ENCODE measurements around the gene NUP214.

- no peak for TF ChIP-seq CEBPB (IDR thresholded peaks at IDR 0.05; ENCODE audit: low read depth, low read length)
- no peak for TF ChIP-seq CTCF (conservative IDR thresholded peaks at IDR 0.05; ENCODE audit: low read depth, low read length)
- TF ChIP-seq RAD21 (IDR thresholded peaks at IDR 0.05; ENCODE audit: low read length), result no peak
- no peak for TF ChIP-seq USF2 (IDR thresholded peaks at IDR 0.05; ENCODE audit: low read depth, low read length)
- TF ChIP-seq CHD1 (IDR thresholded peaks at IDR 0.05; ENCODE audit: low read depth, low read length), result no peak
- TF ChIP-seq POLR2A (IDR thresholded peaks at IDR 0.05; ENCODE audit: low read depth, low read length), result no peak
- TF ChIP-seq MXI1 (IDR thresholded peaks at IDR 0.05; ENCODE audit: borderline replicate concordance, low read depth, low read length), result no peak
- no peak for TF ChIP-seq RCOR1 (IDR thresholded peaks at IDR 0.05; ENCODE audit: insufficient replicate concordance, low read length)
- TF ChIP-seq ELK1 (IDR thresholded peaks at IDR 0.05; ENCODE audit: borderline replicate concordance, low read depth, low read length), result no peak
- no peak for TF ChIP-seq RFX5 (IDR thresholded peaks at IDR 0.05; ENCODE audit: low read depth, low read length)
- no peak for TF ChIP-seq FOS (IDR thresholded peaks at IDR 0.05; ENCODE audit: low read depth, low read length)
- no peak for TF ChIP-seq MAFK (IDR thresholded peaks at IDR 0.05; ENCODE audit: low read depth, low read length)
- no peak for TF ChIP-seq BHLHE40 (IDR thresholded peaks at IDR 0.05; ENCODE audit: low read depth, low read length)
Observed at GRCh38 chr9:131259432-131259898, 134.1 kb downstream of the NUP214 start.
